Stomach (tissue), 9 donors: Measurements from ENCODE around the gene SPDEF. TPM values are rescaled to one million over a fixed set of nuclear protein-coding genes. Genes with fewer than 3 reads are reported as not detected.

Source experiments
- DNase-seq, 2 donors: peaks; one replicate each; pipeline versions ENCODE4 v3.0.0 to v3.0.0-alpha.2; 2013 to 2019
- H3K27ac ChIP-seq, 5 donors: fragments of 200-600 bp in 4 of 5; sonication (generic) in 4 of 5; one replicate each; pipeline ENCODE4 v1.5.1; 2013 to 2019; ENCODE audit warnings: mild to moderate bottlenecking in 1 of 5, moderate library complexity in 1 of 5
- H3K27me3 ChIP-seq, 3 donors: fragments of 200-600 bp; sonication (generic); one replicate each; pipeline ENCODE4 v1.5.1; 2017 to 2019; ENCODE audit warnings: mixed run types in 1 of 3
- H3K36me3 ChIP-seq, 4 donors: fragments of 200-600 bp; sonication (generic); 1 replicate in 3 of 4; 2 replicates in 1 of 4; pipeline ENCODE4 v1.5.1; 2016 to 2019
- H3K4me1 ChIP-seq, 4 donors: fragments of 200-600 bp; sonication (generic); one replicate each; pipeline ENCODE4 v1.5.1; 2016 to 2019
- H3K4me3 ChIP-seq, 4 donors: fragments of 200-600 bp; sonication (generic) in 3 of 4; one replicate each; pipeline ENCODE4 v1.5.1; 2016 to 2019; ENCODE audit warnings: mild to moderate bottlenecking in 1 of 4
- H3K9me3 ChIP-seq, 4 donors: fragments of 200-600 bp; sonication (generic); one replicate each; pipeline ENCODE4 v1.5.1; 2016 to 2019
- CTCF ChIP-seq, 7 experiments: fragments of 450-650 bp in 4 of 7; fragments of 200-600 bp in 3 of 7; sonication (generic) in 3 of 7; IDR thresholded peaks; one replicate each; pipeline ENCODE4 v1.5.1; 2016 to 2019; ENCODE audit warnings: antibody characterized with exemption in 7 of 7, control low read depth in 2 of 7, mild to moderate bottlenecking in 1 of 7
- EP300 ChIP-seq: sonication (generic); formaldehyde crosslinking; IDR thresholded peaks from one replicate; pipeline ENCODE4 v1.6.1; 2017; ENCODE audit warnings: antibody characterized with exemption
- POLR2A ChIP-seq, 4 donors: fragments of 450-650 bp; IDR thresholded peaks; one replicate each; pipeline ENCODE4 v1.6.1; 2016; ENCODE audit warnings: antibody characterized with exemption in 4 of 4, control low read depth in 2 of 4, mild to moderate bottlenecking in 1 of 4, moderate library complexity in 1 of 4
- POLR2AphosphoS5 ChIP-seq, 3 donors: sonication (generic); formaldehyde crosslinking; IDR thresholded peaks; one replicate each; pipeline ENCODE4 v1.6.1; 2016; ENCODE audit warnings: antibody characterized with exemption in 3 of 3
- WGBS, 5 donors: extraction: QIAGEN DNeasy Blood & Tissue Kit in 3 of 5; methylation state at CpG; one replicate each; pipeline versions ENCODE4 v1.1.5 to v1.1.7; 2013 to 2018; 5-methylcytosine and 5-hydroxymethylcytosine counted together
- intact Hi-C: fragments of 100-400 bp; cut with DNase I; formaldehyde crosslinking; loops from one replicate; pipeline ENCODE4 v1.15.1; 2023; ENCODE audit warnings: low total_unique reads
- polyA plus RNA-seq, 3 donors: library from polyadenylated mRNA; stranded (reverse); fragments of 200-250 nt; gene quantifications; one replicate each; pipeline ENCODE4 v1.2.3, GENCODE V29; 2013
- total RNA-seq, 5 donors: library from RNA; depleted of rRNA; stranded (reverse); fragments of >200 nt; gene quantifications; one replicate each; pipeline versions ENCODE4 v1.1.0 to v1.2.3, GENCODE V29; 2014 to 2016
- donor health status: healthy with polysubstance abuse.
- donor health status: Bipolar disorder and iron deficiency.
- donor health status: healthy.

Gene SPDEF
- total and polyA plus RNA-seq, 8 donors = 2.2 to 129 (median 31.4) TPM

DNA sequence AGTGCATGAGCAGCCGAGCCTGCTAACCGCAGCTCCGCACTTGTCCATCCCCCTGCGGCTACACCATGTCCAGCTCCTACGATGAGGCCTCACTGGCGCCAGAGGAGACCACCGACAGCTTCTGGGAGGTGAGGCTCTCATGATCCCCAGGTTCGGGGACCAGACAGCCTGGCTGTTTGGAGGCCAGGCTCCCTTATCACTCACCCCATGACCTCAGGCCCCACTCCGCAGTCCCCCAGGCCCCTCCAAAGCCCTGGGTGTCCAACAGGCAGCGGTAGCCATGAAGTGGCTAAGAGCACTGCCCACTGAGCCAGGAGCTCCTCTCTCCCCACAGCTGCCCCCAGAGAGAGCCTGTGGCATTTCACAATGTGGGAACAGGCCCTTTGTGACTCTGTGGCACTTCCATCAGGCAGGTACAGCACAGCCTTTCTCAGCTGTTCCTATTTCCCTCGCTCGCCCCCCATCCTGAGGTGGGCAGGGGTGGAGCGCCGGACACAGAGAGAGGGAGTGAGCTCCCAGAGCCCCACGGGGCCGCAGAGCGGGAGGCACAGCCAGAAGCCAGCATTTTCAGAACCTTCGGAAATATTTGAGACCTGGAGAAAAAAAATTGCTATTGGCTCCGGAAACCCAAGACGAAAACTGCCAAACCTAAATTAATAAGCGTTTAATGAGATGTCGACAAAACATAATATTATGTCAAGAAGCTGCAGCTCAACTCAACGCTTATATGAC, 29.7 kb downstream of the SPDEF start:
- intact Hi-C loops = loop anchor here (5.0 kb wide), 1 partner anchor 81 kb away; no protein-coding TSS in a partner anchor
- peak overlapping the region in 4 of 5 donors; percentile 18 to 68 (median 58) for H3K27ac ChIP-seq
- H3K4me3 ChIP-seq = peak overlapping the region; percentile 25 to 39 (median 32)
- H3K36me3 ChIP-seq = no peaks in the 10 kb centered on the region
- H3K27me3 ChIP-seq = no peaks in the 10 kb centered on the region
- peak in 1 of 2 donors; percentile 50 for DNase-seq
- WGBS, 5 donors = 54 to 72% (median 72%) methylated on average over 16 to 23 of the region's 23 CpGs
- no peak for TF ChIP-seq POLR2A (IDR thresholded peaks at IDR 0.05)
- no peak for TF ChIP-seq POLR2AphosphoS5 (IDR thresholded peaks at IDR 0.05)
- no peak for TF ChIP-seq CTCF (IDR thresholded peaks at IDR 0.05)
- no peak for TF ChIP-seq EP300
- H3K9me3 ChIP-seq = no peaks in the 10 kb centered on the region
- peaks cover 6 to 27% (median 12%) of the 10 kb centered on the region in 4 donors for H3K4me1 ChIP-seq

DNA sequence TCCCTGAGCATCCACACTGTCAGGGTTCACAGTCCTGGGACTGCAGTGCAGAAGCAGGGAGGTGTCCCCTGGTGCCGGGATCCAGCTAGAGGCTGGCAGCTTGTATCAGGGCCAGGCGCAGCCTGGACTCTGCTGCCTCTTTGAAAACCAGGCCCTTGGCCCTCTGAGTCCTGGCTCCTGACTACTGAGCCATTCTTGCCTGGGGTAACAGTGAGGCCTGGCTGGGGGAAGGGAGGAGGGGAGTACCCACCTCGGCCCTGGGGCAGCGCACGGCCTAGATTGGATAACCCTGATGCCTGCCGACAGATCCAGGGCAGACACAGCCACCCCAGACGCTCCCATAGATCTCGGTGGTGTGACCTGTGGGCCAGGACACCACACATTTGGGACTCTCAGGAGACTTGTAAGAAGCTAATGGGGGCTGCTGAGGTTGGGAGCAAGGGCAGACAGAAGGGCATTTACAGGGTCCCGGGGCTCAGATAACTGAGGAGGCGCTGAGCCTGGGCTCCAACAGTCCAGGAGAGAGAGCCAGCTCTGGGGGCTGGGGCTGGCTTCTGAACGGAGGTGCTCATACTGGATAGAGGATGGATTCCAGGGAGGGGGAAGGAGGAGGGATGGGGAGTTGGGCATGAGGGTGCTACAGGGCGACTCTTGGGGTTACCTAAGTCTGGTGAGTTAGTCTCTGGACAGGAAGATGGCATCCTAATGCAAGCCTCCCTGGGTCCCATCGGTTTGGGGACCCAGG, 30.5 kb downstream of the SPDEF start:
- intact Hi-C loops = loop anchor here (5.0 kb wide), 1 partner anchor 82 kb away; no protein-coding TSS in a partner anchor
- no peak overlapping the region for H3K27ac ChIP-seq
- WGBS, 5 donors = 82 to 93% (median 90%) methylated on average over 9 to 13 of the region's 13 CpGs
- TF ChIP-seq POLR2A (IDR thresholded peaks at IDR 0.05) (no peak), POLR2AphosphoS5 (IDR thresholded peaks at IDR 0.05) (no peak), EP300 (no peak), CTCF (IDR thresholded peaks at IDR 0.05) (no peak)
- no peaks in the 10 kb centered on the region for H3K36me3 ChIP-seq
- H3K4me1 ChIP-seq = peaks cover 6 to 27% (median 12%) of the 10 kb centered on the region in 4 donors
- H3K9me3 ChIP-seq = no peaks in the 10 kb centered on the region
- H3K27me3 ChIP-seq = no peaks in the 10 kb centered on the region
- H3K4me3 ChIP-seq = no peak overlapping the region
- DNase-seq = no peak

DNA sequence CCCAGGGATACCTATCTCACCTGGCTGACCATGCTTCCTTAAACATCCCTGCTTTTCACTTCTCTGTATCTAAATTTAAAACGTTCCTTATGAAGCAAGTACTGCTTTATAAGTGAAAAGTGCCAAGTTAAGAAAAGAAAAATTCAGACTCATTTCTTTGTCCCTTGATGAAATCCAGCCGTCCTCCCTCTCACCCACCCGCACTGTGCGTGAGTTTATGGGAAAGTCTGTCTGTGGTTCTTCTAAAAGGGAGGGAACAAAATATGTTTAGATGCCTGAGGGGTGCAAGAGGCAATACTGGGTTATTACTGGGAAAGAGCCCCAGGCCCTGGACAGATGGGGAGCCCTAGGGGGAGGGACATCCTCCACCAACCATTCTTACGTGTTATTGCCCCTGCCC, 31.2 kb downstream of the SPDEF start:
- H3K9me3 ChIP-seq = no peaks in the 10 kb centered on the region
- no peaks in the 10 kb centered on the region for H3K36me3 ChIP-seq
- H3K27ac ChIP-seq = no peak overlapping the region
- H3K27me3 ChIP-seq = no peaks in the 10 kb centered on the region
- H3K4me1 ChIP-seq = peaks cover 6 to 23% (median 12%) of the 10 kb centered on the region in 4 donors
- intact Hi-C loops = loop anchor here (5.0 kb wide), 1 partner anchor 82 kb away; no protein-coding TSS in a partner anchor
- DNase-seq = peak in 1 of 2 donors; percentile 50
- 77 to 88% (median 86%) methylated on average over 5 of the region's 5 CpGs for WGBS, 5 donors
- no peak for TF ChIP-seq CTCF (IDR thresholded peaks at IDR 0.05)
- no peak for TF ChIP-seq POLR2AphosphoS5 (IDR thresholded peaks at IDR 0.05)
- TF ChIP-seq POLR2A (IDR thresholded peaks at IDR 0.05) = no peak
- TF ChIP-seq EP300 = no peak
- H3K4me3 ChIP-seq = no peak overlapping the region

DNA sequence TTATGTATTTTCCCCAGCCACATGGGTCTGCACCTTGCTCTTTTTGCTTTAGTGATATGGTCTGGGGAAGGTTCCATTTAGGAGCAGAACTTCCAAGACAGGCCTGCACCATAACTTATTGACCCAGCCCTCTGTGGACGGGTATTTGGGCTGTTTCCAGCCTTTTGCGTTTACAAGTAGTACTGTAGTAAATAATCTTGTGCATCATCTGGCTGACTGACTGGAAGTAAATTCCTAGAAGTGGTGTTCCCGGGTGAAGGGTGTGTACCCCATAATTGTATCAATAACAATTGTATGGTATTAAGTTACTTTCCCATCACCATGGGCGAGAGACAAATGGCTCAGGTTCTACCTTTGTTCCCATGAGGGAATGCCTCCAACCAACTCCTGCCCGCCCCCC, 31.6 kb downstream of the SPDEF start:
- Histone ChIP-seq H3K27me3 (no peaks in the 10 kb centered on the region), H3K27ac (no peak overlapping the region), H3K4me1 (peaks cover 6 to 21% (median 12%) of the 10 kb centered on the region in 4 donors), H3K9me3 (no peaks in the 10 kb centered on the region), H3K4me3 (no peak overlapping the region), H3K36me3 (no peaks in the 10 kb centered on the region)
- no peak for DNase-seq
- TF ChIP-seq POLR2AphosphoS5 (IDR thresholded peaks at IDR 0.05) = no peak
- TF ChIP-seq POLR2A (IDR thresholded peaks at IDR 0.05) = no peak
- no peak for TF ChIP-seq CTCF (IDR thresholded peaks at IDR 0.05)
- no peak for TF ChIP-seq EP300
- WGBS, 5 donors = 56 to 71% (median 68%) methylated on average over 5 of the region's 5 CpGs
- intact Hi-C loops = no loop called here
